Measurements from ENCODE around the gene ADAMTS14.

GRCh38 chr10:70759781-70760180 is 87.5 kb downstream of the ADAMTS14 start:
- TF ChIP-seq, protein P1, sequence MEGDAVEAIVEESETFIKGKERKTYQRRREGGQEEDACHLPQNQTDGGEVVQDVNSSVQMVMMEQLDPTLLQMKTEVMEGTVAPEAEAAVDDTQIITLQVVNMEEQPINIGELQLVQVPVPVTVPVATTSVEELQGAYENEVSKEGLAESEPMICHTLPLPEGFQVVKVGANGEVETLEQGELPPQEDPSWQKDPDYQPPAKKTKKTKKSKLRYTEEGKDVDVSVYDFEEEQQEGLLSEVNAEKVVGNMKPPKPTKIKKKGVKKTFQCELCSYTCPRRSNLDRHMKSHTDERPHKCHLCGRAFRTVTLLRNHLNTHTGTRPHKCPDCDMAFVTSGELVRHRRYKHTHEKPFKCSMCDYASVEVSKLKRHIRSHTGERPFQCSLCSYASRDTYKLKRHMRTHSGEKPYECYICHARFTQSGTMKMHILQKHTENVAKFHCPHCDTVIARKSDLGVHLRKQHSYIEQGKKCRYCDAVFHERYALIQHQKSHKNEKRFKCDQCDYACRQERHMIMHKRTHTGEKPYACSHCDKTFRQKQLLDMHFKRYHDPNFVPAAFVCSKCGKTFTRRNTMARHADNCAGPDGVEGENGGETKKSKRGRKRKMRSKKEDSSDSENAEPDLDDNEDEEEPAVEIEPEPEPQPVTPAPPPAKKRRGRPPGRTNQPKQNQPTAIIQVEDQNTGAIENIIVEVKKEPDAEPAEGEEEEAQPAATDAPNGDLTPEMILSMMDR (IDR thresholded peaks at IDR 0.05), result no peak
- TF ChIP-seq ZFX (IDR thresholded peaks at IDR 0.05; ENCODE audit: borderline replicate concordance), result no peak

Measured in 22Rv1 (cell line).